ENCODE results near the gene PITRM1.

The PITRM1 gene

GRCh38 chr10:3105905-3106304 lies 66.7 kb downstream of the PITRM1 start:
- H3K9me3 ChIP-seq (ENCODE audit: insufficient read depth, low read depth, low read length) = no peaks in the 10 kb centered on the region
- no peak overlapping the region for H3K27ac ChIP-seq (ENCODE audit: low read depth, low read length)
- no peak overlapping the region for H3K9ac ChIP-seq (ENCODE audit: low read depth, low read length)
- 88% methylated on average over 12 of the region's 20 CpGs for WGBS
- H3K4me1 ChIP-seq (ENCODE audit: insufficient read depth, low read length) = no peaks in the 10 kb centered on the region
- H3K36me3 ChIP-seq (ENCODE audit: insufficient read depth, low read length) = peaks cover 81% of the 10 kb centered on the region
- H3K27me3 ChIP-seq (ENCODE audit: insufficient read depth, low read length) = no peaks in the 10 kb centered on the region
- H3K4me3 ChIP-seq (ENCODE audit: low read length) = no peak overlapping the region

DNA sequence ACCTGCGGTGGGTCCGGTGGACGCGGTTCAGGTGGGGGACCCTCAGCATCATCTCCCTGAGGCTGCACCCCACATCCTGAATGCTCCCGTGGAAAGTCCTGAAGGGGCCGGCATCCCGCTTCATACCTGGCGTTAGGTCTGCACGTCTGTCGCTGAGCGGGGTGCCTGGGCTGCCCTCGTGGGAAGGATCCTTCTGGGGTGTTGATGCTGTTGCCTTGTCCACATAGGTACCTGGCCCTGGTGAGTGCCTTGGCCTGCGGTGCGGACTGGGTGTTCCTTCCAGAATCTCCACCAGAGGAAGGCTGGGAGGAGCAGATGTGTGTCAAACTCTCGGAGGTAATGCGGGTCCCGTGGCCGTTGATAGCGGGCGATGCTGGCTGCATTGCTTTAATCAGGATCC lies 67.4 kb downstream of the PITRM1 start:
- H3K36me3 ChIP-seq (ENCODE audit: insufficient read depth, low read length) = peaks cover 83% of the 10 kb centered on the region
- no peak overlapping the region for H3K27ac ChIP-seq (ENCODE audit: low read depth, low read length)
- 93% methylated on average over 20 of the region's 20 CpGs for WGBS
- H3K4me3 ChIP-seq (ENCODE audit: low read length) = no peak overlapping the region
- H3K9ac ChIP-seq (ENCODE audit: low read depth, low read length) = no peak overlapping the region
- no peaks in the 10 kb centered on the region for H3K27me3 ChIP-seq (ENCODE audit: insufficient read depth, low read length)
- H3K4me1 ChIP-seq (ENCODE audit: insufficient read depth, low read length) = no peaks in the 10 kb centered on the region
- no peaks in the 10 kb centered on the region for H3K9me3 ChIP-seq (ENCODE audit: insufficient read depth, low read depth, low read length)

GRCh38 chr10:3104251-3104918 lies 68.2 kb downstream of the PITRM1 start:
- Histone ChIP-seq H3K9me3 (ENCODE audit: insufficient read depth, low read depth, low read length) (no peaks in the 10 kb centered on the region), H3K4me1 (ENCODE audit: insufficient read depth, low read length) (no peaks in the 10 kb centered on the region), H3K27me3 (ENCODE audit: insufficient read depth, low read length) (no peaks in the 10 kb centered on the region), H3K27ac (ENCODE audit: low read depth, low read length) (no peak overlapping the region), H3K36me3 (ENCODE audit: insufficient read depth, low read length) (peaks cover 84% of the 10 kb centered on the region), H3K9ac (ENCODE audit: low read depth, low read length) (no peak overlapping the region), H3K4me3 (ENCODE audit: low read length) (no peak overlapping the region)
- 88% methylated on average over 28 of the region's 28 CpGs for WGBS

GRCh38 chr10:3103646-3104045 lies 68.9 kb downstream of the PITRM1 start:
- H3K27ac ChIP-seq (ENCODE audit: low read depth, low read length) = no peak overlapping the region
- WGBS = 97% methylated on average over 30 of the region's 30 CpGs

DNA sequence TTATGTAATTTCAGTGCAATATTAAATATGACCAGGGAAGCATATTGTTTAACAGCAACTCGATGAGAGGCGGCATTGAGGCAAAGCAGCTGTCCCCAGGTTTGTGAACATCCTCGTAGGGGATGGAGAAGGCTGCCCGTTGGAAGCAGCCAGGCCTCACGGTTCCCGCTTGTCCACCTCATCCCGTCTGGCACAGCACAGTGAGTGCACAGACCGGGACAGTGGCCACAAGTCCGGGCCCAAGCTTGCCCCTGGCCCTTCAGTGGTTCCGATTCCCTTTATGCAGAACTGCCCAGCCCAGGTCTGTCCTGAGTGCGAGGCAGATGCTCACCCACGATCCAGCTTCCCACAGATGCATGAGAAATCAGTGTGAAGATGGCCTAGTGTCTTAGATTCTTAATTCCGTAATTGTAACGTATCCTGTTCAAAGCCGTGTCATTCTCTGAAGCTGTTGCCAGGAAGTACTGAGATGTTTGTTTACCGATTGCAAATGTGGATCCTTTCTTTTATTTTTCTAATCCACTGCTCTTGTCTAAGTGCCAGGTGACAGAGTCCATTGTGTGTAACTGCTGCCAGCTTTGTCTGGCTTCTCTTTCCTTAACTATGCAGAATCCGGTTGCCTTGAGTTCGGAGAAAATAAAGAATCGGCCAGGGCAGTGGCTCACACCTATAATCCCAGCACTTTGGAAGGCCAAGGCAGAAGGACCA lies 69.7 kb downstream of the PITRM1 start:
- Histone ChIP-seq H3K9ac (ENCODE audit: low read depth, low read length) (no peak overlapping the region), H3K9me3 (ENCODE audit: insufficient read depth, low read depth, low read length) (no peaks in the 10 kb centered on the region), H3K36me3 (ENCODE audit: insufficient read depth, low read length) (peaks cover 78% of the 10 kb centered on the region), H3K27me3 (ENCODE audit: insufficient read depth, low read length) (no peaks in the 10 kb centered on the region), H3K4me3 (ENCODE audit: low read length) (no peak overlapping the region), H3K27ac (ENCODE audit: low read depth, low read length) (no peak overlapping the region), H3K4me1 (ENCODE audit: insufficient read depth, low read length) (no peaks in the 10 kb centered on the region)
- 88% methylated on average over 19 of the region's 19 CpGs for WGBS

More at GRCh38 chr10:3103646-3104045, 68.9 kb downstream of the PITRM1 start:
- Histone ChIP-seq H3K36me3 (ENCODE audit: insufficient read depth, low read length) (peaks cover 84% of the 10 kb centered on the region), H3K4me3 (ENCODE audit: low read length) (no peak overlapping the region), H3K4me1 (ENCODE audit: insufficient read depth, low read length) (no peaks in the 10 kb centered on the region), H3K9me3 (ENCODE audit: insufficient read depth, low read depth, low read length) (no peaks in the 10 kb centered on the region), H3K27me3 (ENCODE audit: insufficient read depth, low read length) (no peaks in the 10 kb centered on the region), H3K9ac (ENCODE audit: low read depth, low read length) (no peak overlapping the region)

- WGBS = 97% methylated on average over 31 of the region's 31 CpGs
Measured at GRCh38 chr10:3100856-3101640, 71.5 kb downstream of the PITRM1 start.

GRCh38 chr10:3100093-3100792 lies 72.3 kb downstream of the PITRM1 start:
- H3K9me3 ChIP-seq (ENCODE audit: insufficient read depth, low read depth, low read length) = no peaks in the 10 kb centered on the region
- H3K4me1 ChIP-seq (ENCODE audit: insufficient read depth, low read length) = peaks cover 6% of the 10 kb centered on the region; the same call in 1 of the 2 replicates
- H3K36me3 ChIP-seq (ENCODE audit: insufficient read depth, low read length) = peaks cover 63% of the 10 kb centered on the region
- 95% methylated on average over 19 of the region's 19 CpGs for WGBS
- H3K4me3 ChIP-seq (ENCODE audit: low read length) = no peak overlapping the region
- H3K27me3 ChIP-seq (ENCODE audit: insufficient read depth, low read length) = no peaks in the 10 kb centered on the region
- H3K9ac ChIP-seq (ENCODE audit: low read depth, low read length) = no peak overlapping the region
- no peak overlapping the region for H3K27ac ChIP-seq (ENCODE audit: low read depth, low read length)

More at GRCh38 chr10:3100856-3101640, 71.5 kb downstream of the PITRM1 start:
- Histone ChIP-seq H3K4me1 (ENCODE audit: insufficient read depth, low read length) (no peaks in the 10 kb centered on the region; the same call in 1 of the 2 replicates), H3K27me3 (ENCODE audit: insufficient read depth, low read length) (no peaks in the 10 kb centered on the region), H3K9me3 (ENCODE audit: insufficient read depth, low read depth, low read length) (no peaks in the 10 kb centered on the region), H3K4me3 (ENCODE audit: low read length) (no peak overlapping the region), H3K9ac (ENCODE audit: low read depth, low read length) (no peak overlapping the region), H3K27ac (ENCODE audit: low read depth, low read length) (no peak overlapping the region), H3K36me3 (ENCODE audit: insufficient read depth, low read length) (peaks cover 67% of the 10 kb centered on the region)

DNA sequence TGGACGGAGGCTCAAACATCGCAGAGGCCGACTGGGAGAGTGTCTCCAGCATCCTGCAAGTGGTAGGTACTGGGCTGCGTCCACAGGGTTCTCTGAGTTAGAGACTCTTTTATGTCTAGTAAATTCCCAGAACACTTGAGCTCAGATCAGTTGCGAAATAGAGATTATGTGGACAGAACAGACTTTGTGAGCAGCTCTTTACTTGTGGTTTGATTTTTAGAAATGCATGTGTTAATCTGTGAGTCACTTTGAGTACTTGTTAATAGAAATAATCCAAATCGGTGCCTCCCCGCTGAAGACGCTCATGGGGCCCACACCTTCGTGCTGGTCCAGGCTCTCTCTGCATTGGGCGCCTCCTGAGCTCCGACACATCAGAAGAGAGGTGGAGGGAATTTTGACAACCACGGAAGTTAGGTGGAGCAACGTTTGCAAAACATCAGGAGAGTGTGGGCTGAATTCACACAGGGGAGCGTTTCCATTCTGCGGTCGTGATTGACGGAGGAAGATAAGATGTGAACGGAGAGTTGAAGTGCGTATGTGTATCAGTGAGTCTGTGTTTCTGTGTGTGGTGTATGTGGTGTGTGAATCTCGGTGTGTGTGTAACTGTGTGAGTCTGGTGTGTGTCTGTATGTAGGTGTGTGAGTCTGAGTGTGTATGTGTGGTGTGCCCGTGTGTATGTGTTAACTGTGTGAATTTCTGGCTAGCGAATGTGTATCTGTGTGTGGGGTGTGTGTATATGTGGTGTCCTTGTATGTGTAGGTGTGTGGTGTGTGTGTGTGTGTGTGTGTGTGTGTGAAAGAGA lies 73.1 kb downstream of the PITRM1 start:
- H3K4me1 ChIP-seq (ENCODE audit: insufficient read depth, low read length) = peaks cover 13% of the 10 kb centered on the region
- H3K36me3 ChIP-seq (ENCODE audit: insufficient read depth, low read length) = peaks cover 61% of the 10 kb centered on the region
- no peak overlapping the region for H3K27ac ChIP-seq (ENCODE audit: low read depth, low read length)
- no peaks in the 10 kb centered on the region for H3K9me3 ChIP-seq (ENCODE audit: insufficient read depth, low read depth, low read length)
- H3K4me3 ChIP-seq (ENCODE audit: low read length) = no peak overlapping the region
- WGBS = 95% methylated on average over 22 of the region's 22 CpGs
- no peak overlapping the region for H3K9ac ChIP-seq (ENCODE audit: low read depth, low read length)
- H3K27me3 ChIP-seq (ENCODE audit: insufficient read depth, low read length) = no peaks in the 10 kb centered on the region

GRCh38 chr10:3098689-3099088 lies 73.9 kb downstream of the PITRM1 start:
- Histone ChIP-seq H3K9ac (ENCODE audit: low read depth, low read length) (no peak overlapping the region), H3K4me1 (ENCODE audit: insufficient read depth, low read length) (peaks cover 15% of the 10 kb centered on the region), H3K9me3 (ENCODE audit: insufficient read depth, low read depth, low read length) (no peaks in the 10 kb centered on the region), H3K27me3 (ENCODE audit: insufficient read depth, low read length) (no peaks in the 10 kb centered on the region), H3K27ac (ENCODE audit: low read depth, low read length) (no peak overlapping the region), H3K4me3 (ENCODE audit: low read length) (no peak overlapping the region), H3K36me3 (ENCODE audit: insufficient read depth, low read length) (peaks cover 57% of the 10 kb centered on the region)
- 88% methylated on average over 10 of the region's 11 CpGs for WGBS

DNA sequence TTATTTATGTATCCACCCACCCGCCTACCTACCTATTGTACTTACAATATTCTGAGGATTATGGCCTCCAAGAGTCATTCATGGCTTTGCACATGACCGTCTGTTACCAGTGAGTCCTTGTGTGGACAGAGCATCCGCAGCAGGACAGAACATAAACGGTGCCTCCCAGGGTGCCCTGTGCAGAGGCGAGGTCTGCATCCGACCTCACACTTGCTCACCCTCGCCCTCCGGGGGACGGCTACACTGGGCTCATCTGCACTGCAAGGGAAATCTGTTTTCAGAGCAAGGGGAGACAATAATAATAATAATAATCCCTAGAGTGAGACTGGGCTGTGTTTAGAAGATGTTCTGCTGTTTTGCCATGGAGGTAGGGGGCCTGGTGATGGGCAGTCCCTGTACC lies 75.4 kb downstream of the PITRM1 start:
- WGBS = 93% methylated on average over 9 of the region's 9 CpGs
- no peaks in the 10 kb centered on the region for H3K9me3 ChIP-seq (ENCODE audit: insufficient read depth, low read depth, low read length)
- no peak overlapping the region for H3K9ac ChIP-seq (ENCODE audit: low read depth, low read length)
- H3K4me3 ChIP-seq (ENCODE audit: low read length) = no peak overlapping the region
- H3K27me3 ChIP-seq (ENCODE audit: insufficient read depth, low read length) = no peaks in the 10 kb centered on the region
- peaks cover 15% of the 10 kb centered on the region for H3K4me1 ChIP-seq (ENCODE audit: insufficient read depth, low read length)
- H3K27ac ChIP-seq (ENCODE audit: low read depth, low read length) = no peak overlapping the region
- peaks cover 48% of the 10 kb centered on the region for H3K36me3 ChIP-seq (ENCODE audit: insufficient read depth, low read length)

All from HUES64 (cell line).